Right forelimb (tissue), 1 donor: ENCODE data around the gene MICALL1.
"Not testable (repeated sequence)": the region's sequence is repeated elsewhere in the genome, so short reads cannot be mapped to it uniquely, and the experiment has no call there.

Experiments used
- DNase-seq: peaks from one replicate; pipeline ENCODE4 v3.0.0-alpha.2; 2018

The MICALL1 gene

DNA sequence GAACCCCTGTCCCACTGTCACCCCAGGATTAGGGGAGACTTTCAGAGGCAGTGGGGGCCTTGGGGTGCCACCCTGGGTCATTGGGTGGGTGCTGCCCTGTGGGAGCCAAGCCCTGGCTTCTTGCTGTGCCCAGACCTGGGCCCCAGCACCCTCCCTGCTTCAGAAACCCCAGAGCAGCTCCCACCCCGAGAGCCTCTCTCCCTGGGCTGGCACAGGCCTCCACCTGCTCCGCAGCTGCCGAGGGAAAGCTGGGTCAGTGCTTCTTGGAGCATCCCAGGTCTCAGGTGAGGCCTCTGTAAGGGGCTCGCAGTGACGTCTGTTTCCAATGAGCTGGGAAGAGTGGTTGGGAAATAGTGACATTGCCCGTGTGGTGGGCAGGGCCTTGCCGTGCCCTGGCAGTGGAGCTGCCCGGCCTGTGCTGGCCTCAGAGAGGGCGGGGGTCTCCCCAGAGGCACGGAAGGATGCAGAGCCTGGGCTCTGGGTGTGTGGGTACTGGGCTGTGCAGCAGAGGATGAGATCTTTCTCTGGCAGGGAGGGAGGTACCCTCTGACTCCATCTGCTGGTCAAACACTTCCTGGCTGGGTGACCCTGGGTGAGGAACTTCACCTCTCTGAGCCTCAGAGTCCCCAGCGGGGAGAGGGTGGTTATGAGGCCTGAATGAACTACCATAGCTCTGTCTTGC is 24.3 kb downstream of the MICALL1 start:
- no peak for DNase-seq

DNA sequence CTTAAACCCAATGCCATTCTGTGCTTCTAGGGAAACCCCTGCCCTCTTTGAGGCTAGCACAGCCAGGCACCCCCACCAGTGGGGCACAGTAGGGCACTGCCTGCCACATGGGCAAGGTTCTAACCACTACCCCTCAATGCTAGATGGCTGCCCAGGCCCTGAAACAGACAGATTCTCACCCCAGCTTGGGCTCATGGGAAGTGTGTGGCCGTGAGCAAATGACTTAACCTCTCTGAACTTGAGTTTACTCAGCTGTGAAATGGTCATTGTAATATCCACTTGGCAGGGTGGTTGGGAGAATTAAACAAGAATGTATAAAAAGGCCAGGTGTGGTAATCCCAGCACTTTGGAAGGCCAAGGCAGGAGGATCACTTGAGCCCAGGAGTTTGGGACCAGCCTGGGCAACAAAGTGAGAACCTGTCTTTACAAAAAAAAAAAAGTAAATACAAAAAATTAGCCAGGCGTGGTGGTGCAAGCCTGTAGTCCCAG is 24.9 kb downstream of the MICALL1 start:
- DNase-seq, result no peak

DNA sequence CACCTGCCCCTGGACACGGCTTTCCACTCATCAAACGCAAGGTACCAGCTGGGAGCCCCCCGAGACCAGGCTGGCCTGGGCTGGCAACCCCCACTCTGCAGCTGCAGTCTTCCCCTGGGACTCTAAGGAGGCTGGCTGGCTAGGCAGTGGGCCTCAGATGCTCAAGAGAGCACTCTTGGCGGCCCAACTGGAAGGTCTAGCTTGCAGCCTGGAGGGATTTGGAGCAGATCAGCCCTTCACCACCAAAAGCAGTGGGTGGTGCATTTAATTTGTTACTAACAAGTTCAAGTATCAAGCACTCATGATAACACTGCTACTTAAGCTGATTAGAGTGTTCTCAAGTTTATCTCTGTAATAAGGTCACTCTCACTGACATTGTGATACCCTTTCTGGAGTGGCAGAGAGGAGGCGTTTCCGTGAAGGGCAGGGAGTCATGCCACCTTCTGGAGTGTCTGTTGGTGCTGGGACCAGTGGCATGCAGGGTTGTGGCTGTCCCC is 25.8 kb downstream of the MICALL1 start:
- no peak for DNase-seq

DNA sequence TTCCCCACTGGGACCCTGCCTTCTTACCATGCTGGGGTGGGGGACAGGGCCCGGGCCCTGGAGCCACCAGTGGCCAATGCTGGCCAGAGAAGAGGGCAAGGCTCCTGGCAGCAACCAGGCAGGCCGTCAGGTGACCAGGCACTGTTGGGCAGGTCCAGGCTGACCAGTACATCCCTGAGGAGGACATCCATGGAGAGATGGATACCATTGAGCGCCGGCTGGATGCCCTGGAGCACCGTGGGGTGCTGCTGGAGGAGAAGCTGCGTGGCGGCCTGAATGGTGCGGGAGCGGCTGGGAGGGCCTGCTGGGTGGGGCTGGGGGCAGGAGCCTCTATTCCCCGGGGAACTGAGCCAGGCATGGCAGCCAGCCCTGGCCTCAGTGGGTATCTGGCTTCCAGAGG is 26.3 kb downstream of the MICALL1 start:
- DNase-seq, result no peak

DNA sequence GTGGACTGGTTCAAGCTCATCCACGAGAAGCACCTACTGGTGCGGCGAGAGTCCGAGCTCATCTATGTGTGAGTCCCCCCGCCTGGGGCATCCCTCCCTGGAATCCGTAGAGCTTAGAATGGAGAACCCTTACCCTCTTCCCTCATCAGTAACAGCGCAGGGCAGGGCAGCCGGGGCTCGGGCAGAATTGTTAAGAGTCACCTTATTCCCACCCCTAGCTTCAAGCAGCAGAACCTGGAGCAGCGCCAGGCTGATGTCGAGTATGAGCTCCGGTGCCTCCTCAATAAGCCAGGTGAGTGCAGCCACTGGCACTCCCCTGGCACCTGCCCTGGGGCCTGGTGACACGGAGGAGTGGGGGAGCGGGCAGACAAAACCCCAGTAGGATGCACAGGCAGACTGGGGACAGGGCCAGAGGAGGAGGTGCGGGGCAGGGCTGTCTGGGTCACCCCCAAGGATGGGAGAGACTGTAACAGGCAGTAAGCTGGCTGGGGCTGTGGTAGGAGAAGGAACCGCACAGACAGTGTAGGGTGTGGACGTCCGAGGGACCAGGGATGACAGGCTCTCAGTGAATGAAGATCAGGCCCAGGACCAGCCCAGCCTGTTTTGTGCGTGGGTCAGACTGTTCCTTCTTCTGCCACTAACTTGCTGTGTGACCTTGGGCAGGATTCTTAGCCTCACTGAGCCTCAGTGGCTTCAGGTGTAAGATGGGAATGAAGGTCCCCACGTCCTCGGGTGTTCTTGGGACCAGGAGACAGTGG is 26.9 kb downstream of the MICALL1 start:
- no peak for DNase-seq

DNA sequence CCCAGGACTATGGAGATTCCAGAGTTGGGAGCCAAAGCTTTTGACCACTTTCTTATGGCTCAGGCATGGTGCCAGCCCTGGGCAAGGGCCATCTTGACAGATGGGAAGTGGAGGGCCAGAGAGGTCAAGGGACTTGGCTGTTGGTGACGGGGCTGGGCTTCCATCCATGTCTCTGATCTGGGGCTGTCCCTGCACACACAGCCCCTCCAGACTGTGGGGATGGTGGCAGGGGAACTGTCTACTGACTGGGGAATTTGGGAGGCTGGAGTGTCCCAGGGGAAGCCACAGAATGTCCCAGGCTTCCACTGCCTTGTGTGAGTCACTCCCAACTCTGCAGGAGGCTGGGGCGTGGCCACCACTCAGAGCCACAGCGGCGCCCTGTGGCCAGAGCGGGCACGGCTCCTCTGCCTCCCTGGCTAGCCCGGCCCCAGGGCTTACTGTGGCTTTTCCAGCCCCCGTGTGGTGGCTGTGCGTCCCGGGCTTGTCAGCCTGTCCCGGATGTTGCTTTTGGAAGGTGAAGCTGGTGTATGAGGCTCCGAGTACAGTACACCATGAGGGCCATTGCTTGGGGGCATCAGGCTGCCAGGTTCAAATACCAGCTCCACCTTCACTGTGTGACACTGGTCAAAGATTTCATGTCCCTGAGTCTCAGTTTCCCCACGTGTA is 27.7 kb downstream of the MICALL1 start:
- DNase-seq, result peak; percentile 88

DNA sequence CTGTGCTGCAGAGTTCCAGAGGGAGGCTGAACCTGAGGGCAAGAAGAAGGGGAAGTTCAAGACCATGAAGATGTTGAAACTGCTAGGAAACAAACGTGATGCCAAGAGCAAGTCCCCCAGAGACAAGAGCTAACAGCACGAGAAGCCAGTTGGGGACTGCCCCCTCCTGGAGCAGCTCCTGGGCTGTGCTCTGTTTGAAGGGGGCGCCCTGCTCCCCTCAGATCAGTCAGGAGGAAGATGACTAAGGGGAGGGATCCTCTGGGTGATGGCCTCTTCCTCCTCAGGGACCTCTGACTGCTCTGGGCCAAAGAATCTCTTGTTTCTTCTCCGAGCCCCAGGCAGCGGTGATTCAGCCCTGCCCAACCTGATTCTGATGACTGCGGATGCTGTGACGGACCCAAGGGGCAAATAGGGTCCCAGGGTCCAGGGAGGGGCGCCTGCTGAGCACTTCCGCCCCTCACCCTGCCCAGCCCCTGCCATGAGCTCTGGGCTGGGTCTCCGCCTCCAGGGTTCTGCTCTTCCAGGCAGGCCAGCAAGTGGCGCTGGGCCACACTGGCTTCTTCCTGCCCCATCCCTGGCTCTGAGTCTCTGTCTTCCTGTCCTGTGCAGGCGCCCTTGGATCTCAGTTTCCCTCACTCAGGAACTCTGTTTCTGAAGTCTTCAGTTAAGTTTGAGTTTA is 34.7 kb downstream of the MICALL1 start:
- no peak for DNase-seq

DNA sequence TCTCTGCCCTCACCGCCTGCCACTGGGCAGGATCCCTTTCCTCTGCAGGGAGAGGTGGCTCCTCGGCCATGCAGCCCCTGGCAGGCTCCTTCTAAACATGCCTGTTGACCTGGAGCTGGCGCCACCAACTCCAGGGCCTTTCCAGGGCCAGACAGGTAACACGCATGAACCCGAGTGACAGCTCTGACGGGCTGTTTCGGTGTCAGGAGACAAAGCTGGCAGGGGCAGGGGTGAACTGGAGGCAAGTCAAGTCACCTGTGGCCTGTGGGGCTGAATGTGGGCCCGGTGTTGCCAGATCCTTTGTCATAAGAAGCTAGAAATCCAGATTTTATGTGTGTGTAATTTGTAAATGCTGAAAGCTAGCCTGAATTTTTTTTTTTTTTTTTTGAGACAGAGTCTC is 36.0 kb downstream of the MICALL1 start:
- no peak for DNase-seq

DNA sequence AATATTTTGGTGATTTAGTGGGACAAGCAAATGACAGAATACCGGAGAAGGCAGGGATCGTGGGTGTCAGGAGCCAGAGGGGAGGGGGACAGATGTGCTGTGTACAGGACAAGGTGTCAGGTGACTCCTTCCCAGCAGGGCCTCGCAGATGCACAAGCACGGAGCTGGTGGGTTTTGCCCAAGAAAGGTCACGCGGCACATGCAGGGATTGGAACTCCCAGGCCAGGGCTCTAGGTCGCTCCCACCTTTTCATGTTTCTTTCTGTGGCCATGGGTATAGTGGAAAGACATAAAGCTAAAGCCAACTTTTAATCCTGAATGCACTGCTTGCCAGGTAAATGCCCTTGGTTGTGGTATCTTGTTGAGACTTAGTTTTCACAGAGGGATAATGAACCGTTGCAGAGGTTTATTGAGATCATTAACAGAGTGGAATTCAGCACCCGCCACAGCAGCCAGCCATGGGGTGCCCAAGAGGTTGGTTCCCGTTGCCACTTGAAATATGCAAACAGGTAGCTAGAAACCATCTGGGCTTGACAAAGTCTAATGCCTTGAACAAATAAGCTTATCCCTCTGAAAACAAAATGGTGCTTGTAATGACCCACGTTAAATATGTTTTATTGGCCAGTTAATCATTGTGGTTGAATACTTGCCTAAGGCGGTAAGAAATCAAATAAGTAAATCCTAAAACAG is 37.2 kb downstream of the MICALL1 start:
- no peak for DNase-seq

DNA sequence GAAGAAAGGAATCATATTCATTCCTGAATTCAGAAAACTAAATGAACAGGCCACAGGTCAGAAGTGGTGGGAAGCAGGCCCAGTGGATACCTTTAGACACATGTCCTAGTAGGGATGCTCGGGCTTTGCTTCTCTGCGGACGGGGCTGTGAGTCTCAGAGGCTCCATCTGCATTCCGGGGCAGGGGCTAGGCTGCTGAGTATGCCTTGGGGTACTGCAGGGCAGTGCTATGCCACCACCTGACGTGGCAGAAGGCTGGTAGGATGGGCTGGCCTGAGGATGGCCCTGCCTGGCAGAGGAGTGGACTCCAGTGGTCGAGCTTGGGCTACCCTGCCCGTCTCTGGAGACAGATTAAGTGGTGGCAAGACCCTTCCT is 37.7 kb downstream of the MICALL1 start:
- no peak for DNase-seq

DNA sequence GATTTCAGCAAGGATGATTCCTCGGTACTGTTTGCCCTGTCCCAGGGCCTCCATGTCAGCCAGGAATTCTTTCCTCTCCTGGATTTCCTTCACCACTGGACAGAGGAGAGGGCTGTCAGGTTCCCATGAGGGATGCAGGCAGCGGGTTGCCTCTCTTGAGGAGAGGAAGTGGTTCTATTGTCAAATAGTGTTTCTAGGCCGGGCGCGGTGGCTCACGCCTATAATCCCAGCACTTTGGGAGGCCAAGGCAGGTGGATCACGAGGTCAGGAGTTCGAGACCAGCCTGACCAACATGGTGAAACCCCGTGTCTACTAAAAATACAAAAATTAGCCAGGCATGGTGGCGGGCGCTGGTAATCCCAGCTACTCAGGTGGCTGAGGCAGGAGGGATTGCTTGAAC is 38.3 kb downstream of the MICALL1 start:
- not testable (repeated sequence) for DNase-seq

DNA sequence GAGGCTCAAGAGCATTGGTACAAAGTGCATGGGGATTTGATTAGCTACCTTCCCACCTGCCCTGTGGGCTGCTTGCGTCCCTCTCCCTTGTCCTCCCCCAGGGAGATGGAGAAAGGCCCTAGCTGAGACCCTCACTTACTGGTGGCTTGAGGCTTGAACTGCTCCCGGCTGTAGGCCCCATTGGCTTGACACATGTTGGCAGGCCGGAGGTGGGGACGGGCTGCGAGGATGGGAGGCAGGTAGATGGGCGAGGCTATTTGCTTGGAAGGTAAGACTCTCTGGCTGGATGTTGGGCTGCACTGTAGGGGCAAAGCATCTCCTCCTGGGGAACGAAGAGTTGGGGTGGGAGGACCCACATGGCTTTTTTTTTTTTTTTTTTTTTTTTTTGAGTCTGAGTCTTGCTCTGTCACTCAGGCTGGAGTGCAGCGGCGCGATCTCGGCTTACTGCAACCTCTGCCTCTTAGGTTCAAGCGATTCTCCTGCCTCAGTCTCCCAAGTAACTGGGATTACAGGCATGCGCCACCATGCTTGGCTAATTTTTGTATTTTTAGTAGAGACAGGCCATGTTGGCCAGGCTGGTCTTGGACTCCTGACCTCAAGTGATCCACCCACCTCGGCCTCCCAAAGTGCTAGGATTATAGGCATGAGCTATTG is 41.2 kb downstream of the MICALL1 start:
- DNase-seq, result not testable (repeated sequence)

DNA sequence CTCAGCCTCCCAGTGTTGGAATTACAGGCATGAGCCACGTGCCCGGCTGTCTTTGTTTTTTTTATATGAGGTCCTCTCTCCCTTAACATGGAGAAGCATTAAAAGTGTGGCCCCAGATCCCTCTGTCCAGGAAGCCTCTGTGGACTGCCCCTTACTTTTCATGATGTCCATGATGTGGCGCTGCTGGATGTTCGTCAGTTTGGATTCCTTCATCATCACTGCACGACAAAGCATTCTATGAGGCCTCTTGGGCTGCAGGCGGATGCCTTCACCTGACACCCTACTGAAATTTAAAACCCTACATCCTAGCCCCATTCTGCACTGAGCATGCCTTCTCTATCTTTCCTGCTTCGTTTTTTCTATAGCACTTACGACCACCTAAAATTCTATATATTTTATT is 45.2 kb downstream of the MICALL1 start:
- DNase-seq, result no peak

DNA sequence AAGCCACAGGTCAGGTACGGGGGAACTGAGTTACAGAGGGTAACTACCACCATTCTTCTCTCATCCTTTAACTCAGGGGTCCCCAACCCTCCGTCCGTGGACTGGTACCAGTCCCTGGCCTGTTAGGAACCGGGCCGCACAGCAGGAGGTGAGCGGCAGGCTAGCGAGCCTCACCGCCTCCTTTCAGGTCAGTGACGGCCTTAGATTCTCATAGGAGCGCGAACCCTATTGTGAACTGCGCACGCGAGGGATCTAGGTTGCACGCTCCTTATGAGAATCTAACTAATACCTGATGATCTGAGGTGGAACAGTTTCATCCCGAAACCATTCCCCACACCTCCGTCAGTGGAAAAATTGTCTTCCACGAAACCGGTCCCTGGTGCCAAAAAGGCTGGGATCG is 46.5 kb downstream of the MICALL1 start:
- DNase-seq, result not testable (repeated sequence)

DNA sequence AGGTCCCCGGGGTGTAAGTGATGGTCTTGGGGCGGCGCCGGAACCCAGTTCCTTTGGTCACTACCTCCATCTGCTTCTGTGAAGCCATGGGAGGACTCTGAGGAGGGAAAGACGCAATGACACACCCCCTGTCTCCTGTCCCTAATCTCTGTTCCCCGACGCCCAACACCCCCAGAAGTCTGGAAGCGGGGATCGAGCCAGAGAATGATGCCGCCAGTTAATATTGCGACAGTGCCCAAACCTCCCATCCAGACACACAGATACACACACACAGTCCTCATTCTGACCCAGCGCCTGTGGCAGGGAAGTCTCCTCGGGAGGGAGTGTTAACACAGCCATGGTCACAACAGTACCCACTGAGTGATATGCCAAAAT is 47.0 kb downstream of the MICALL1 start:
- no peak for DNase-seq

DNA sequence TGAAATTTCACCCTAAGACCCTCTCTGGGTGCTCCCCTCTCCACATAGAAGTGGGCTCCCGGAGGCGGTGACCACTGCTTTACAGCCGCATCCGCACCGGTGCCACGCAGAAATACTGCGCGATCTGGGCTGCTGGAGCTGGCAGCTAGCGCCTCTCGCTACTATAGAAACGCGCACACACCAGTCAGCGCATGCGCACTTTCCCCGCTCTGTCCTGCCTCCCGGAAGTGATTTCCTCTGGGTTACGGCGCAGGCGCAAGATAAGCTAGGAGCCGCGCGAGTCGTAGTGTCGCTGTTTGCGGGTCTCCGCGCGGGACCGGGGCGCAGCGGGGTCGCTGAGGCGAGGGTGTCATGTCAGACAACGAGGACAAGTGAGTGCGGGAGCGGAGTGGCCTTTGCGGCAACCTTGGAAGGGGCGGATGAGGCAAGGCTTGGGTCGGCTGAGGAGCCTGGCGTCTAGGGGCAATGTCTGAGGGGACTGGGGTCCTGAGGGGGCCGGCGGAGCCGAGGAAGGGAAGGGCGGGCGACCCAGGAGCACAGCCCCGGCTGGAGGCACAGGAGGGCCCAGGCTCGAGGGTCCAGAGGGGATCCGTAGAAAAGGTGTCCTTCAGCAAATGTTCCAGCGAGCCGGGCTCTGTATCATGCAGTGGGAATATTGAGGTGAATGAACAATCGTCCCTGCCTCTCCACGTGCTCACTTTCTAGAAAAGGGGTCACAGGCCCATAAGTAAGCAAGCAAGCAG is 47.5 kb downstream of the MICALL1 start, which contains the start of the genes C22orf23 and POLR2F:
Gene C22orf23, minus strand, starts transcription at position 165 of the 743 bp plus-strand sequence. CDS start 452 bp downstream, outside the sequence.
Gene POLR2F, plus strand, starts transcription at position 263 of the 743 bp plus-strand sequence. Its CDS starts 89 bp downstream, at position 352.
- peak; percentile 96 for DNase-seq

DNA sequence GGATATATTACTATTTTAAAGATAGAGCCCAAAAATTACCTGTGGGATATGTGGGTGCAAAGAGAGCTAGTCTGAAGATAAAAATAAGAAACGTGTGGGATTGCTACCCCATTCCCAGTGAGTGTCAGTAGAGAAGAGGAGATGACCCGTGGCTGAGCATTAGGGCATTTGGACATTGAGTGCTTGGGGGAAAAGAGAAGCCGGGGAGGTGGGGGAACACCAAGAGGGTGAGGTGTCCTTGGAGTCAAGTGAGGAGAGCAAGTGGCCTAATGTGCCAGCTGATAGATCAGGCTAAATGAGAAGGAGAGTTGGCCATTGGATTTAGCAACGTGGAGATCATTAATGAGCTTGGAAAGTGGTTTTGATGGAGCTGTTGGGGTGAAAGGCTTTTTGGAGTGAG is 48.6 kb downstream of the MICALL1 start:
- DNase-seq, result no peak

DNA sequence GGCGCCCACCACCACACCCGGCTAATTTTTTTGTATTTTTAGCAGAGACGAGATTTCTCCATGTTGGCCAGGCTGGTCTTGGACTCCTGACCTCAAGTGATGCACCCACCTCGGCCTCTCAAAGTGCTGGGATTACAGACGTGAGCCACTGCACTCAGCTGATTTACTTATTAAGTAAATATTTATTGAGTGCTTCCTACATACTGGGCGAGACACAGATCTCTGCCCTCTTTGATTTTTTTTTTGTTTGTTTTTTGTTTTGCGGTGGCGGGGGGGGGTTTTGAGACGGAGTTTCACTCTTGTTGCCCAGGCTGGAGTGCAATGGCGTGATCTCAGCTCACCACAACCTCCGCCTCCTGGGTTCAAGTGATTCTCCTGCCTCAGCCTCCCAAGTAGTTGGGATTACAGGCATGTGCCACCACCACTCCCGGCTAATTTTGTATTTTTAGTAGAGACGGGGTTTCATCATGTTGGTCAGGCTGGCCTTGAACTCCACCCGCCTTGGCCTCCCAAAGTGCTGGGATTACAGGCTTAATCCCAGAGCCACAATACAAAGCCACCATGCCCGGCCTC is 49.8 kb downstream of the MICALL1 start:
- not testable (repeated sequence) for DNase-seq

DNA sequence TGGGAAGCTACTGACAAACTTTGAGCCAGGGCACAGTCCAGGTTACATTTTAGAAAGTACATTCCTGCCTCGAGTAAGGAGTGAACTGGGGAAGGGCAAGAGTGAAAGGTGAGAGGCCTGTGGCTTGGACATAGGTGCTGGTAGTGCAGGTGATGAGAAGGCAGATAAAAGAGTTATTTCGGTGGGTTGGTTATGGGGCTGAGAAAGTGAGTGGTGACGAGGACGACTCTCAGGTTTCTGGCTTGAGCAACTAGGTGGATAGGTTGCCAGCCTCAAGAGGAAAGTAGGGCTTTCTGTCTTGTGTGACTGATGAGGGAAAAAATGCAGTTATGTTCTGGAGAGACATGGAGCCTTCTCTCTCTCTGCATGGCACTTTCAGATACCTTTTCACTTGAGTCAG is 51.1 kb downstream of the MICALL1 start:
- DNase-seq, result no peak

DNA sequence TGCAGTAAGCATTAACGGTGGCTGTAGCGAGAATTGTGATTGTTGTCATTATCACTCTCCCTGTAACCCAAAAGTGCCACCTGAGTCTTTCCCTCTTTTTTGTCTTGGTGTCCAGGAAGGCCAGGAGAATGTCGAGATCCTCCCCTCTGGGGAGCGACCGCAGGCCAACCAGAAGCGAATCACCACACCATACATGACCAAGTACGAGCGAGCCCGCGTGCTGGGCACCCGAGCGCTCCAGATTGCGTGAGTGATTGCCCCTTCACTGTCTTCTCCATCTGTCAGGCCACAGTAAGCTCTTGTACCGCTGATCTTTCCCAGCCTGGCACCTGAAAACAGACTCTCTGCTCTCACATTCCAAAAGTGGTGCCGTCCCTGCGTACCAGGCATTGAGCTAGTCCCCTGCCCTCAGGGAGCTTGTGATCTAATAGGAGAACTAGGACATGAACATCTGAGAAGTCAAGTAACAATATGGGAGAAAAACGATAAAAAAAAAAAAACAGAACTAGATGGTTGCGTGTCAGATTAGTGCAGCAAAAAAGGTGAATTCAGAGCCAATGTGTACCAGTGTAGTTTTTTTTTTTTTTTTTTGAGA is 53.2 kb downstream of the MICALL1 start:
- no peak for DNase-seq
